Lower leg skin (tissue), 4 donors: ENCODE measurements around the gene GPRC5B. TPM values are rescaled to one million over a fixed set of nuclear protein-coding genes. Genes with fewer than 3 reads are reported as not detected.

Experiments used
- DNase-seq, 2 donors: peaks; one replicate each; pipeline ENCODE4 v3.0.0-alpha.2; 2019; ENCODE audit warnings: low spot score in 2 of 2
- H3K4me3 ChIP-seq: fragments of 200-600 bp; sonication (generic); 2 replicates; pipeline ENCODE4 v1.5.1; 2017; ENCODE audit warnings: mild to moderate bottlenecking, low read depth; ENCODE audit not compliant: poor library complexity, severe bottlenecking
- POLR2A ChIP-seq, 2 donors: fragments of 450-650 bp; IDR thresholded peaks; one replicate each; pipeline ENCODE4 v1.6.1; 2016 to 2017; ENCODE audit warnings: antibody characterized with exemption in 2 of 2, mild to moderate bottlenecking in 1 of 2, moderate library complexity in 1 of 2
- WGBS, 2 donors: methylation state at CpG; one replicate each; pipeline ENCODE4 v1.1.5; 2018; 5-methylcytosine and 5-hydroxymethylcytosine counted together
- intact Hi-C: fragments of 100-400 bp; cut with DNase I; formaldehyde crosslinking; loops from one replicate; pipeline ENCODE4 v1.15.0; 2023; ENCODE audit warnings: low total_unique reads
- total RNA-seq, 4 donors: library from RNA; depleted of rRNA; stranded (reverse); fragments of >200 nt; gene quantifications; one replicate each; pipeline ENCODE4 v1.1.0, GENCODE V29; 2016
- TF ChIP-seq, protein P1 (sequence below), 3 donors: fragments of 450-650 bp; IDR thresholded peaks; one replicate each; pipeline ENCODE4 v1.5.1; 2016; ENCODE audit warnings: antibody characterized with exemption in 3 of 3, mild to moderate bottlenecking in 3 of 3, moderate library complexity in 2 of 3

The GPRC5B gene
- total RNA-seq, 4 donors from 2014 or later, result 5.0 to 16.6 (median 9.5) TPM

- WGBS, 2 donors, result 66 to 72% methylated on average over 9 of the region's 9 CpGs
- no peak for DNase-seq
- TF ChIP-seq POLR2A (IDR thresholded peaks at IDR 0.05), result no peak
- TF ChIP-seq, protein P1, sequence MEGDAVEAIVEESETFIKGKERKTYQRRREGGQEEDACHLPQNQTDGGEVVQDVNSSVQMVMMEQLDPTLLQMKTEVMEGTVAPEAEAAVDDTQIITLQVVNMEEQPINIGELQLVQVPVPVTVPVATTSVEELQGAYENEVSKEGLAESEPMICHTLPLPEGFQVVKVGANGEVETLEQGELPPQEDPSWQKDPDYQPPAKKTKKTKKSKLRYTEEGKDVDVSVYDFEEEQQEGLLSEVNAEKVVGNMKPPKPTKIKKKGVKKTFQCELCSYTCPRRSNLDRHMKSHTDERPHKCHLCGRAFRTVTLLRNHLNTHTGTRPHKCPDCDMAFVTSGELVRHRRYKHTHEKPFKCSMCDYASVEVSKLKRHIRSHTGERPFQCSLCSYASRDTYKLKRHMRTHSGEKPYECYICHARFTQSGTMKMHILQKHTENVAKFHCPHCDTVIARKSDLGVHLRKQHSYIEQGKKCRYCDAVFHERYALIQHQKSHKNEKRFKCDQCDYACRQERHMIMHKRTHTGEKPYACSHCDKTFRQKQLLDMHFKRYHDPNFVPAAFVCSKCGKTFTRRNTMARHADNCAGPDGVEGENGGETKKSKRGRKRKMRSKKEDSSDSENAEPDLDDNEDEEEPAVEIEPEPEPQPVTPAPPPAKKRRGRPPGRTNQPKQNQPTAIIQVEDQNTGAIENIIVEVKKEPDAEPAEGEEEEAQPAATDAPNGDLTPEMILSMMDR (IDR thresholded peaks at IDR 0.05), result no peak
- intact Hi-C loops, result no loop called here
- H3K4me3 ChIP-seq, result no peak overlapping the region
These were observed 16.2 kb downstream of the GPRC5B start for GRCh38 chr16:19868421-19868820.

- WGBS, 2 donors, result 86% methylated on average over 5 of the region's 5 CpGs
- intact Hi-C loops, result no loop called here
- DNase-seq, result no peak
- H3K4me3 ChIP-seq, result no peak overlapping the region
- TF ChIP-seq POLR2A (IDR thresholded peaks at IDR 0.05), result no peak
- TF ChIP-seq, protein P1 (IDR thresholded peaks at IDR 0.05), result no peak
These were observed 20.1 kb downstream of the GPRC5B start for GRCh38 chr16:19864566-19864965.

GRCh38 chr16:19863990-19864389 is 20.7 kb downstream of the GPRC5B start:
- H3K4me3 ChIP-seq, result no peak overlapping the region
- 83 to 95% methylated on average over 1 of the region's 1 CpG for WGBS, 2 donors
- intact Hi-C loops, result no loop called here
- TF ChIP-seq, protein P1 (IDR thresholded peaks at IDR 0.05), result no peak
- TF ChIP-seq POLR2A (IDR thresholded peaks at IDR 0.05), result no peak
- DNase-seq, result no peak

- intact Hi-C loops, result no loop called here
- H3K4me3 ChIP-seq, result no peak overlapping the region
- DNase-seq, result no peak
- whole genome bisulfite sequencing, 2 donors, result 61 to 65% methylated on average over 16 of the region's 16 CpGs
- no peak for TF ChIP-seq POLR2A (IDR thresholded peaks at IDR 0.05)
- TF ChIP-seq, protein P1 (IDR thresholded peaks at IDR 0.05), result no peak
These were observed 22.8 kb downstream of the GPRC5B start for GRCh38 chr16:19861811-19862327.

DNA sequence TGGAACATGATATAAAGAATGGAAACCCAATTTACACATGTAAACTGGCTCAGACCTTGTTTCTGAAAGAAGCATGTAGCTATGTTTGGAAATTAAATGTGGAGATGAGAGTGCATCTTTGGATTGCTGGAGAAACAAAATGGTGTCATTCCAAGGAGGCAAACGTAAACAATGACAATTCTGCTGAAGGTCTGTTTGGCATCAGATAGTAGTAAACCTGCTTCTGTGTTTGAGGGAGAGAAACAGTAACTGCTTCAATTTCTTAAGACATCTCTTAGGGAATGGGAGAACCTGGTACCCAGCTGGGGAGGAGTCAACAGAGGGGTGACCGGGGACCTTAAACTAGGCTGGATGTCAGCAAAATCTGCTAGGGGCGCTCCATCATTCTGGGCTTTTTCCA is 23.5 kb downstream of the GPRC5B start:
- intact Hi-C loops, result no loop called here
- TF ChIP-seq, protein P1 (IDR thresholded peaks at IDR 0.05), result no peak
- TF ChIP-seq POLR2A (IDR thresholded peaks at IDR 0.05), result no peak
- WGBS, 2 donors, result 75 to 90% methylated on average over 3 of the region's 3 CpGs
- H3K4me3 ChIP-seq, result no peak overlapping the region
- DNase-seq, result no peak
